Astrocyte (in vitro differentiated cells and primary cell): ENCODE data around the gene AGPAT1. TPM values are rescaled to one million over a fixed set of nuclear protein-coding genes. Genes with fewer than 3 reads are reported as not detected.
"Not testable (repeated sequence)": the region's sequence is repeated elsewhere in the genome, so short reads cannot be mapped to it uniquely, and the experiment has no call there.

Experiments
- DNase-seq: peaks from one replicate; pipeline ENCODE4 v3.0.0-alpha.2; 2010; ENCODE audit warnings: low read depth
- FAIRE-seq: peaks from 2 replicates; lab custom pipeline; 2011; peaks lifted over from hg19 to GRCh38; lab: Jason Lieb, UNC
- H2AFZ ChIP-seq: 2 replicates; pipeline ENCODE4 v1.6.0; 2012; ENCODE audit warnings: low read depth, low read length, inconsistent platforms
- H3K27ac ChIP-seq: 2 replicates; pipeline ENCODE4 v1.5.1; 2011; ENCODE audit warnings: low read depth, low read length, inconsistent platforms
- H3K27me3 ChIP-seq: 2 replicates; pipeline ENCODE4 v1.6.0; 2011; ENCODE audit warnings: low read length, inconsistent platforms; ENCODE audit not compliant: insufficient read depth
- H3K36me3 ChIP-seq: 2 replicates; pipeline ENCODE4 v1.5.1; 2011; ENCODE audit warnings: low read length, inconsistent platforms; ENCODE audit not compliant: insufficient read depth
- H3K4me1 ChIP-seq: 2 replicates; pipeline ENCODE4 v1.5.1; 2011; ENCODE audit warnings: low read length, inconsistent platforms; ENCODE audit not compliant: insufficient read depth
- H3K4me2 ChIP-seq: 2 replicates; pipeline ENCODE4 v1.6.0; 2012; ENCODE audit warnings: low read length, inconsistent platforms
- H3K4me3 ChIP-seq: 2 replicates; pipeline ENCODE4 v1.5.1; 2011; ENCODE audit warnings: low read depth, mild to moderate bottlenecking, low read length, inconsistent platforms; ENCODE audit not compliant: insufficient read depth
- H3K79me2 ChIP-seq: 2 replicates; pipeline ENCODE4 v1.6.0; 2012; ENCODE audit warnings: mild to moderate bottlenecking, low read length, inconsistent platforms; ENCODE audit not compliant: insufficient read depth
- H3K9ac ChIP-seq: 2 replicates; pipeline ENCODE4 v1.6.0; 2012; ENCODE audit warnings: mild to moderate bottlenecking, low read length, inconsistent platforms
- H3K9me3 ChIP-seq: 2 replicates; pipeline ENCODE4 v1.5.1; 2012; ENCODE audit warnings: low read depth, mild to moderate bottlenecking, low read length, inconsistent platforms; ENCODE audit not compliant: insufficient read depth
- H4K20me1 ChIP-seq: 2 replicates; pipeline ENCODE4 v1.6.0; 2012; ENCODE audit warnings: low read length, inconsistent platforms; ENCODE audit not compliant: insufficient read depth
- H3K27ac Mint-ChIP-seq: one replicate; pipeline ENCODE4 v1.8.0; 2021; ENCODE audit warnings: mild to moderate bottlenecking, mixed read lengths; ENCODE audit not compliant: unreplicated experiment
- H3K27me3 Mint-ChIP-seq: one replicate; pipeline ENCODE4 v1.8.0; 2021; ENCODE audit warnings: low read depth, mixed read lengths; ENCODE audit not compliant: unreplicated experiment
- H3K36me3 Mint-ChIP-seq: one replicate; pipeline ENCODE4 v1.8.0; 2021; ENCODE audit warnings: low read depth, mixed read lengths; ENCODE audit not compliant: unreplicated experiment
- H3K4me1 Mint-ChIP-seq: one replicate; pipeline ENCODE4 v1.8.0; 2021; ENCODE audit warnings: low read depth, mixed read lengths; ENCODE audit not compliant: unreplicated experiment
- H3K4me3 Mint-ChIP-seq: one replicate; pipeline ENCODE4 v1.8.0; 2021; ENCODE audit warnings: mild to moderate bottlenecking, moderate library complexity, mixed read lengths; ENCODE audit not compliant: unreplicated experiment
- H3K9me3 Mint-ChIP-seq: one replicate; pipeline ENCODE4 v1.8.0; 2021; ENCODE audit warnings: mild to moderate bottlenecking, mixed read lengths; ENCODE audit not compliant: unreplicated experiment
- EZH2 ChIP-seq: IDR thresholded peaks from 2 replicates; pipeline ENCODE4 v1.6.1; 2012; ENCODE audit warnings: mild to moderate bottlenecking, low read length, inconsistent platforms; ENCODE audit not compliant: insufficient read depth
- total RNA-seq: library from RNA; stranded (reverse); gene quantifications from 2 replicates; pipeline ENCODE4 v1.2.1, GENCODE V29; 2021
- TF ChIP-seq, protein P1 (sequence below): IDR thresholded peaks from 2 replicates; pipeline ENCODE4 v1.5.1; 2011; ENCODE audit warnings: low read depth, mild to moderate bottlenecking, inconsistent platforms, low read length, moderate library complexity; ENCODE audit not compliant: insufficient read depth

The AGPAT1 gene
- total RNA-seq, 1 donor from 2014 or later: 94.8 TPM

DNA sequence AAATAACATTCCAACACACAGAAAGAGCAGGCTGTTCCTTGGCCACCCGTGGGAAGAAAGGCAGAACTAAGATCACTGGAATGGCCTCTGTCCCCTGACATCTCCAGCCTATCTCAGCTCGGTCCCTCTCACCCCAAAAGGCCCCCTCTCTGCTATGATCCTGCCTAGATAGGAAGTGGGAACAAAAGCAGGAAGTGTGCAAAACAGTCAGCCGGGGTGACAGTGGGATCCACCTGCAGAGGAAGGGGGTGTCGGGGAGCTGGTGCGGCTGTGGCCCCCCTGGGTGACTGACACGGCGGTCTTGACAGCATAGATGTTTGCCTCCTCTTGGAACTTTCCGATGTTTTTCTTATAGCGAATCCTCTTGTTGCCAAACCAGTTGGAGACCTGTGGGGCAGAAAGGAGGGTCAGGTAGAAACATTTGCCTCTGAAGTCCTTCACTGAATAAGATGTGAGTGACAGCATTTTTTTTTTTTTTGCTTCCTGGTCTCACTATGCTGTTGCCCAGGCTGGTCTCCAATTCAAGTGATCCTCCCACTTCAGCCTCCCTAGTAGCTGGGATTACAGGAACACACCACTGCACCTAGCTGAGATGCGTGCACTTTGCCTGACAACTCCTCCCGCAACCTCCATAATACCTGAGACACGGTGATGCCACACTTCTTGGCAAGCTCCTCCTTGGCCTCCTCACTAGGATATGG is 11.3 kb upstream of the AGPAT1 start:
- no peak for TF ChIP-seq EZH2
- TF ChIP-seq, protein P1, sequence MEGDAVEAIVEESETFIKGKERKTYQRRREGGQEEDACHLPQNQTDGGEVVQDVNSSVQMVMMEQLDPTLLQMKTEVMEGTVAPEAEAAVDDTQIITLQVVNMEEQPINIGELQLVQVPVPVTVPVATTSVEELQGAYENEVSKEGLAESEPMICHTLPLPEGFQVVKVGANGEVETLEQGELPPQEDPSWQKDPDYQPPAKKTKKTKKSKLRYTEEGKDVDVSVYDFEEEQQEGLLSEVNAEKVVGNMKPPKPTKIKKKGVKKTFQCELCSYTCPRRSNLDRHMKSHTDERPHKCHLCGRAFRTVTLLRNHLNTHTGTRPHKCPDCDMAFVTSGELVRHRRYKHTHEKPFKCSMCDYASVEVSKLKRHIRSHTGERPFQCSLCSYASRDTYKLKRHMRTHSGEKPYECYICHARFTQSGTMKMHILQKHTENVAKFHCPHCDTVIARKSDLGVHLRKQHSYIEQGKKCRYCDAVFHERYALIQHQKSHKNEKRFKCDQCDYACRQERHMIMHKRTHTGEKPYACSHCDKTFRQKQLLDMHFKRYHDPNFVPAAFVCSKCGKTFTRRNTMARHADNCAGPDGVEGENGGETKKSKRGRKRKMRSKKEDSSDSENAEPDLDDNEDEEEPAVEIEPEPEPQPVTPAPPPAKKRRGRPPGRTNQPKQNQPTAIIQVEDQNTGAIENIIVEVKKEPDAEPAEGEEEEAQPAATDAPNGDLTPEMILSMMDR: no peak
- no peak for FAIRE-seq
- no peaks in the 10 kb centered on the region for H3K27me3 Mint-ChIP-seq

DNA sequence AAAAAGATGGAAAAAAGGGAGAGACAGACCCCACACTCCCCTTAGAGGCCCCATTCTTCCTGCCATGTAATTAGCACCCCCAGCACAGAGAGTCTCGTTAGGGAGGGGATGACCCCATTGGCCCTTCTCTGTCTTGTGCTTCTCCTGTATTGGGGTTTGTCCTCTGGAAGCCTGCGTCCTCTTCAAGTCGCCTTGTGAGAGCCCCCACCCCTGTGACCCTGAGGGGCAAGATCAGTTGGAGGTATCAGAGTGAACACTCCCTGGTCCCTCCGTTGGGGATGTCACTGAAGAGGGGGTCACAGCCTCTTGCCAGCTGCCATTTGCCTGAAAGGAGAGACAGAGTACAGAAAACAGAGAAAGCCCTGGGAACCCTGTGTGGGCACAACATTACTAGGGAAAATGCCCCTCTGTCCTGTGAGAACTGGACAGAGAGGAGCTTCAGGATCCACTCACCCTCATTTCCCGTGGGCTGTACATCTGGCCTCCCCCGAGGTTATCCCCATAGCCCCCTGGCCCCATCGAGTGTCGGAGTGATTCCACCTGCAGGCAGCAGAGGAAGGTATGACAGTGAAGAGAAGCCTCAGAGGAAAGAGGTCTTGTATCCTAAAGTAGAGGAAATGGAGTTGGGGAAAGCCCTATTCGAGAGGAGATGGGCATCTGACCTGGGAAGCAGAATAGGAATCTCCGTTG is 10.4 kb upstream of the AGPAT1 start:
- not testable (repeated sequence) for H3K9me3 ChIP-seq, H3K9me3 Mint-ChIP-seq, H3K4me3 ChIP-seq, H3K27me3 ChIP-seq, DNase-seq, FAIRE-seq, H3K27ac Mint-ChIP-seq, H4K20me1 ChIP-seq, H3K27me3 Mint-ChIP-seq, H2AFZ ChIP-seq
- peaks cover 26% of the 10 kb centered on the region for H3K4me1 Mint-ChIP-seq
- Histone ChIP-seq H3K27ac (peak overlapping the region; percentile 37), H3K4me1 (peaks cover 21% of the 10 kb centered on the region), H3K36me3 (peaks cover 18% of the 10 kb centered on the region), H3K4me2 (peak overlapping the region; percentile 41), H3K9ac (peak overlapping the region; percentile 35), H3K79me2 (peaks cover 30% of the 10 kb centered on the region)
- H3K36me3 Mint-ChIP-seq: peaks cover 21% of the 10 kb centered on the region
- H3K4me3 Mint-ChIP-seq: peak overlapping the region; percentile 34

More for the DNA sequence above, 11.3 kb upstream of the AGPAT1 start:
- H3K4me3 Mint-ChIP-seq: peak overlapping the region; percentile 69
- Histone ChIP-seq H3K27me3 (no peaks in the 10 kb centered on the region), H3K9ac (no peak overlapping the region), H3K4me3 (no peak overlapping the region), H3K27ac (no peak overlapping the region), H3K4me1 (peaks cover 21% of the 10 kb centered on the region), H3K36me3 (peaks cover 18% of the 10 kb centered on the region), H3K9me3 (no peaks in the 10 kb centered on the region), H4K20me1 (no peaks in the 10 kb centered on the region), H3K79me2 (peaks cover 38% of the 10 kb centered on the region), H3K4me2 (peak overlapping the region; percentile 100), H2AFZ (no peak overlapping the region)
- DNase-seq: no peak
- no peak overlapping the region for H3K27ac Mint-ChIP-seq
- H3K4me1 Mint-ChIP-seq: peaks cover 30% of the 10 kb centered on the region
- H3K9me3 Mint-ChIP-seq: no peaks in the 10 kb centered on the region
- H3K36me3 Mint-ChIP-seq: peaks cover 20% of the 10 kb centered on the region

DNA sequence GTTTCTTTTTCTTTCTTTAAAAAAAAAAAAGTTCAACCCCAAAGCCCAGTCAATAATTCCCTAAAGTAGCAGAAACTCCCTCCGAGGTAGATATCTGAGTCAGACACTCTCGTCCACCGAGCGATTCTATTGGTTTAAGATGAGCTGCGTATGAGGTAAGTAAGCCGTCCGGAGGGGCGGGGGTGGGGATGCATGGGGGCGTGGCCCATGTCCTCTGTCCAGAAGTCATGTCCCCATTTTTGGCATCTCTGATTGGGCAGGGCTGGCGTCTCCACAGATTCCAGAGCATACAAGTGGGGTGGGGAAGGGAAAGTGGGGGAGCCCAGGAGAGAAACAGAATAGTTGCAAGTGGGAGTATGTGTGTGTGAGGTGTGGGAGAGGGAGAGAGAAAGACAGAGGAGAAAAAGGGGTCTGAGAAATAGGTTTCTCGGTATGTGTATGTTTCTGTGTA is 9.8 kb upstream of the AGPAT1 start:
- not testable (repeated sequence) for H3K27me3 Mint-ChIP-seq, H3K9me3 Mint-ChIP-seq, H3K9me3 ChIP-seq, H4K20me1 ChIP-seq, H3K4me3 ChIP-seq, H2AFZ ChIP-seq, H3K27me3 ChIP-seq
- Histone ChIP-seq H3K27ac (peak overlapping the region; percentile 37), H3K79me2 (peaks cover 29% of the 10 kb centered on the region), H3K36me3 (peaks cover 18% of the 10 kb centered on the region), H3K4me1 (peaks cover 18% of the 10 kb centered on the region), H3K9ac (peak overlapping the region; percentile 35), H3K4me2 (peak overlapping the region; percentile 41)
- H3K36me3 Mint-ChIP-seq: peaks cover 22% of the 10 kb centered on the region
- FAIRE-seq (peak; percentile 5), DNase-seq (peak; percentile 82)
- H3K4me1 Mint-ChIP-seq: peaks cover 26% of the 10 kb centered on the region
- peak overlapping the region; percentile 91 for H3K27ac Mint-ChIP-seq
- H3K4me3 Mint-ChIP-seq: peak overlapping the region; percentile 66
